HG02973 (cell line): ENCODE data around the gene PCDH18.

Source experiments
- ATAC-seq: cut with Tn5 transposase; IDR thresholded peaks from one replicate; pipeline ENCODE4 v1.9.1; 2021; ENCODE audit warnings: moderate library complexity; ENCODE audit not compliant: unreplicated experiment

Gene PCDH18

GRCh38 chr4:137471461-137471860 is 60.8 kb downstream of the PCDH18 start:
- ATAC-seq, result no peak

DNA sequence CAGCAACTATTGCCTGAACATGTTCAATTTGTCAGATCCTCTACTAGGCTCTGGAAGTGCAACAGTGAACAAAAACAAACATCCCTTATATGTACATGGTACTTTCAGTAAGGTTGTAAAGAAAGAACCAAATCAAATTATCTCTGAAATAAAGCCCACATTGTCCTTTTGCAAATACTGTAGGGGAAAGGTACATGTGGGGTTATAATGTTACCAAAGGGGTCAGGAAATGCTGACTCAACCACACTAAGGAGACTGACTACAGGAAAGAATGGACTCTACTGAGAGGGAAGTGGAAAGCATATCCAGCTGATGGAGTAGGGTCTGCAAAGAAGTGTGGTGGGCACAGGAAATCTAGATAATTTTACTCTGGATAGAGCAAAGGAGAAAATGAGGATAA is 61.5 kb downstream of the PCDH18 start:
- no peak for ATAC-seq
